Heart left ventricle (tissue), 16 donors: ENCODE data around the gene STX11. TPM values are rescaled to one million over a fixed set of nuclear protein-coding genes. Genes with fewer than 3 reads are reported as not detected.

ENCODE experiments used
- ATAC-seq, 4 donors: fragments of 200-7000 bp; cut with Tn5 transposase; one replicate each; pipeline ENCODE4 v1.9.1; 2020 to 2022; ENCODE audit warnings: moderate library complexity in 4 of 4, mild to moderate bottlenecking in 3 of 4, moderate number of reproducible peaks in 1 of 4
- DNase-seq, 5 donors: peaks; one replicate each; pipeline ENCODE4 v3.0.0-alpha.2; 2020
- H3K27ac ChIP-seq, 12 donors: fragments of 200-600 bp; sonication (generic) in 4 of 12; one replicate each; pipeline versions ENCODE4 v1.5.0 to v1.8.0; 2016 to 2022; ENCODE audit warnings: mild to moderate bottlenecking in 2 of 12
- H3K27me3 ChIP-seq, 9 donors: fragments of 200-600 bp; sonication (generic) in 2 of 9; one replicate each; pipeline versions ENCODE4 v1.5.1 to v1.8.0; 2016 to 2022; ENCODE audit warnings: mild to moderate bottlenecking in 3 of 9
- H3K36me3 ChIP-seq, 9 donors: fragments of 200-600 bp; sonication (generic) in 2 of 9; one replicate each; pipeline versions ENCODE4 v1.5.0 to v1.8.0; 2018 to 2022; ENCODE audit warnings: mild to moderate bottlenecking in 2 of 9
- H3K4me1 ChIP-seq, 12 donors: fragments of 200-600 bp; sonication (generic) in 4 of 12; one replicate each; pipeline versions ENCODE4 v1.5.0 to v1.8.0; 2016 to 2022; ENCODE audit warnings: mild to moderate bottlenecking in 3 of 12
- H3K4me3 ChIP-seq, 12 donors: fragments of 200-600 bp; sonication (generic) in 4 of 12; one replicate each; pipeline versions ENCODE4 v1.5.0 to v1.8.0; 2017 to 2022; ENCODE audit warnings: mild to moderate bottlenecking in 9 of 12, moderate library complexity in 4 of 12
- H3K9me3 ChIP-seq, 12 donors: fragments of 200-600 bp; sonication (generic) in 4 of 12; one replicate each; pipeline versions ENCODE4 v1.5.0 to v1.8.0; 2016 to 2022; ENCODE audit warnings: mild to moderate bottlenecking in 1 of 12
- POLR2A ChIP-seq, 2 donors: fragments of 450-650 bp; IDR thresholded peaks; one replicate each; pipeline ENCODE4 v1.6.1; 2017; ENCODE audit warnings: antibody characterized with exemption in 2 of 2, mild to moderate bottlenecking in 2 of 2, moderate library complexity in 2 of 2
- WGBS, 4 donors: extraction: QIAGEN DNeasy Blood & Tissue Kit in 2 of 4; methylation state at CpG; one replicate each; pipeline versions ENCODE4 v1.1.5 to v1.1.7; 2013 to 2018; 5-methylcytosine and 5-hydroxymethylcytosine counted together
- intact Hi-C, 10 donors: fragments of 100-400 bp; cut with DNase I; formaldehyde crosslinking; loops; one replicate each; pipeline versions ENCODE4 v1.11.1 to v1.14.2; 2022
- polyA plus RNA-seq, 2 donors: library from polyadenylated mRNA; stranded (reverse); fragments of 200-250 nt; gene quantifications; one replicate each; pipeline ENCODE4 v1.2.3, GENCODE V29; 2013
- total RNA-seq, 9 donors: library from RNA; depleted of rRNA in 2 of 9; stranded (reverse); fragments of >200 nt in 2 of 9; fragmentation: NEBNext Ultra II Directional in 3 of 9; extraction: Animal tissue kit (Norgen Biotek cat#: 25700) in 3 of 9; gene quantifications; one replicate each; pipeline versions ENCODE4 v1.1.0 to v1.2.4, GENCODE V29; 2016 to 2023
- TF ChIP-seq, protein P1 (sequence below), 12 donors: fragments of 200-600 bp; sonication (generic) in 4 of 12; IDR thresholded peaks; one replicate each; pipeline versions ENCODE4 v1.5.0 to v1.8.0; 2018 to 2022; ENCODE audit warnings: antibody characterized with exemption in 12 of 12, mild to moderate bottlenecking in 5 of 12
- donor health status: ischemic (EF 13 %, LVEDD 7.1; RV severe dilation, severe dysfunction).
- donor health status: healthy with polysubstance abuse.
- donor health status: DM: no; HTN: yes; CAD: no.
- donor health status: DM: no; HTN: no; CAD: no.
- donor health status: ischemic (EF 25% LVEDD 6.9; RV normal size, moderate dysfunction).
- donor health status: ischemic (EF 25% LVEDD 5.7; RV mildly dilated, moderate dysfunction).
- donor health status: healthy.
- donor health status: DM: yes; HTN: yes; CAD: no.
- donor health status: ischemic (EF 35%, LVEDD 5.7; RV mildly dilated, moderate dysfunction).
- donor health status: nonischemic (EF 11% LVEDD 7.7; RV severe dilation, severe dysfunction).
- donor health status: DM: yes; HTN: yes; CAD: no.
- donor health status: PGD.
- donor health status: ischemic (EF 29% LVEDD 5.4; RV normal size, mild dysfunction).
- donor health status: nonischemic (EF 23%, LVEDD 6.1; RV moderate dilation, normal function).

Gene STX11
- total and polyA plus RNA-seq, 11 donors: 4.7 to 21.0 (median 9.0) TPM

DNA sequence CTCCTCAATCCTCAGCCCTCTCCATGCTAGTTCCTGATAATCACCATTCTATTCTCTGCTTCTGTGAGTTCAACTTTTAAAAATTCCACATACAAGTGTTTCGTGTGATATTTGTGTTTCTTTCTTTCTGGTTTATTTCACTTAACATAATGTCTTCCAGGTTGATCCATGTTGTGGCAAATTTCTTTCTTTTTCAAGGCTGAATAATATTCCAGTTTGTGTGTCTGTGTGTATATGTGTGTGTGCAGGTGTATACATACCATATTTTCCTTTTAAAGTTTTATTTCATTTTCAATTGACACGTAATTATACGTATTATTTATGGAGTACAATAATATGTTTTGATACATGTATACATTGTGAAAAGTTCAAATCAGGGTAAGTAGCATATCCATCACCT lies 35.1 kb upstream of the STX11 start:
- no peak for DNase-seq
- Histone ChIP-seq H3K27ac (no peak overlapping the region), H3K36me3 (no peaks in the 10 kb centered on the region), H3K27me3 (no peaks in the 10 kb centered on the region), H3K4me1 (no peaks in the 10 kb centered on the region), H3K4me3 (no peak overlapping the region), H3K9me3 (no peaks in the 10 kb centered on the region)
- WGBS, 4 donors: 92 to 96% (median 95%) methylated on average over 3 of the region's 3 CpGs
- TF ChIP-seq POLR2A (IDR thresholded peaks at IDR 0.05): no peak
- TF ChIP-seq, protein P1, sequence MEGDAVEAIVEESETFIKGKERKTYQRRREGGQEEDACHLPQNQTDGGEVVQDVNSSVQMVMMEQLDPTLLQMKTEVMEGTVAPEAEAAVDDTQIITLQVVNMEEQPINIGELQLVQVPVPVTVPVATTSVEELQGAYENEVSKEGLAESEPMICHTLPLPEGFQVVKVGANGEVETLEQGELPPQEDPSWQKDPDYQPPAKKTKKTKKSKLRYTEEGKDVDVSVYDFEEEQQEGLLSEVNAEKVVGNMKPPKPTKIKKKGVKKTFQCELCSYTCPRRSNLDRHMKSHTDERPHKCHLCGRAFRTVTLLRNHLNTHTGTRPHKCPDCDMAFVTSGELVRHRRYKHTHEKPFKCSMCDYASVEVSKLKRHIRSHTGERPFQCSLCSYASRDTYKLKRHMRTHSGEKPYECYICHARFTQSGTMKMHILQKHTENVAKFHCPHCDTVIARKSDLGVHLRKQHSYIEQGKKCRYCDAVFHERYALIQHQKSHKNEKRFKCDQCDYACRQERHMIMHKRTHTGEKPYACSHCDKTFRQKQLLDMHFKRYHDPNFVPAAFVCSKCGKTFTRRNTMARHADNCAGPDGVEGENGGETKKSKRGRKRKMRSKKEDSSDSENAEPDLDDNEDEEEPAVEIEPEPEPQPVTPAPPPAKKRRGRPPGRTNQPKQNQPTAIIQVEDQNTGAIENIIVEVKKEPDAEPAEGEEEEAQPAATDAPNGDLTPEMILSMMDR (IDR thresholded peaks at IDR 0.05): no peak
- intact Hi-C loops: loop anchor here in 1 of 10 donors (10.0 kb wide), 1 partner anchor 820 kb away; no protein-coding TSS in a partner anchor
- no peak for ATAC-seq

DNA sequence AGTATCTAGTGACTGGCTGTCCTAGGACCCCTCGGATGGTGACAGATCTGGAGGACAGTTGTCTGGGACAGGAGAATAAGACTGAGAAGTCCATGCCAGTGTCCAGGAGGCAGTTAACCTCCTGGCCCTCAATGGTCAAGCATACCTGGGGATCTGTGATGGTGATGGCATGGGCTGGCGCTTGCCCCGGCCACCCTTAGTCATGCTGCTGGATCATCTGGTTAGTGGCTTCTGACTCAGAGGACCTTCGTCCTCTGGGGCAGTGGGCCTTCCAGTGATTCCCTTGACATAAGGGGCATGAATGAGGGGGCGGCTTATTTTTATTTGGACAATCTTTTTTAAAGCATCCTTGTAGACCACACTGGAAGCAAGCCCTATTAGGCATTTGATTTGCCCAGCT lies 30.9 kb upstream of the STX11 start:
- TF ChIP-seq, protein P1 (IDR thresholded peaks at IDR 0.05): no peak
- TF ChIP-seq POLR2A (IDR thresholded peaks at IDR 0.05): no peak
- intact Hi-C loops: loop anchor here in 1 of 10 donors (10.0 kb wide), 1 partner anchor 815 kb away; no protein-coding TSS in a partner anchor
- H3K4me3 ChIP-seq: no peak overlapping the region
- DNase-seq (no peak), ATAC-seq (no peak)
- peaks cover 0 to 14% (median 0%) of the 10 kb centered on the region in 12 donors for H3K4me1 ChIP-seq
- WGBS, 4 donors: 93 to 97% (median 95%) methylated on average over 5 of the region's 5 CpGs
- H3K27ac ChIP-seq: no peak overlapping the region
- H3K36me3 ChIP-seq: no peaks in the 10 kb centered on the region
- H3K9me3 ChIP-seq: no peaks in the 10 kb centered on the region
- H3K27me3 ChIP-seq: no peaks in the 10 kb centered on the region

DNA sequence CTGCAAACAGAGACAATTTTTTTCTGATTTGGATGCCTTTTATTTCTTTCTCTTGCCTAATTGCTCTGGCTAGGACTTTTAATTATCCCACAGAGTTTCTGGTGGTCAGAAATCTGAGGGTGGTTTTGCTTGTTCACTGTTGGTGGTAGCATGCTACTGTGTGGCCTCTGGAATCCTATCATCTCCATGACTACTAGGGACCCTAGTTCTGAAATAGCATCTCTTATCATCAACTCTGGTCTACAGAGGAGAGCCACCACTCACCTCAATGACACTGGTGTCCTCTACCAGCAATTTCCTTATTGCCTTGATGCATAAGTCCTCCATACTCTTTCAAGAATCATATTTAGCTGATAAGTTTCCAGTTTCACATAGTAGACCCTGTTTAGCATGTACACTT lies 27.5 kb upstream of the STX11 start:
- Histone ChIP-seq H3K27me3 (no peaks in the 10 kb centered on the region), H3K9me3 (no peaks in the 10 kb centered on the region), H3K4me1 (peaks cover 0 to 17% (median 0%) of the 10 kb centered on the region in 12 donors), H3K36me3 (no peaks in the 10 kb centered on the region), H3K27ac (no peak overlapping the region), H3K4me3 (no peak overlapping the region)
- intact Hi-C loops: no loop called here
- ATAC-seq: no peak
- TF ChIP-seq, protein P1 (IDR thresholded peaks at IDR 0.05): no peak
- TF ChIP-seq POLR2A (IDR thresholded peaks at IDR 0.05): no peak
- no peak for DNase-seq

DNA sequence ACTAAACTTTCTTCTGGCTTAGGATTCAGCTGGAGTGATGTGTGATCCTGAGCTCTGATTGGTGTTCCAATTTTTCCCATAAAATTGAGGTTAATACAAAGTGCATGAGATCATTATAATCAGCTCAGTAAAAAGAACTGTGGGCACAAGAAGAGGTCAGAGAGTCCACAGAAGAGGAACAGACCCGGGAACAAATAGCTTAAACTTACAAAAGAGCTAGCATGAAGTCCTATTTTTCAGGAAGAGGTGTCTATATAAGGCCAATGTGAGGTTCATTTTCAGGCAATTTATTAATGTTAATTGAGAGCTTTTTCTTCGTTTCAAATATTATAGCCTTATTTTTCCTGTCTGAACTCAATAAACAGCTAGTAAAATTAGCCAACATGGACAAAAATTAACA lies 26.9 kb upstream of the STX11 start:
- H3K9me3 ChIP-seq: no peaks in the 10 kb centered on the region
- H3K36me3 ChIP-seq: no peaks in the 10 kb centered on the region
- TF ChIP-seq, protein P1 (IDR thresholded peaks at IDR 0.05): no peak
- no peak for TF ChIP-seq POLR2A (IDR thresholded peaks at IDR 0.05)
- DNase-seq (no peak), ATAC-seq (no peak)
- H3K27me3 ChIP-seq: no peaks in the 10 kb centered on the region
- intact Hi-C loops: no loop called here
- H3K4me3 ChIP-seq: no peak overlapping the region
- peak overlapping the region in 1 of 12 donors; percentile 64 for H3K27ac ChIP-seq
- H3K4me1 ChIP-seq: peaks cover 0 to 17% (median 0%) of the 10 kb centered on the region in 12 donors
- WGBS, 4 donors: 56 to 63% (median 62%) methylated on average over 2 of the region's 2 CpGs
